AG08396 (cell line): ENCODE results near the gene UBR4.

Experiments
- DNase-seq: peaks from one replicate; pipeline ENCODE4 v3.0.0; 2012; ENCODE audit warnings: low spot score, mixed read lengths

The UBR4 gene

DNA sequence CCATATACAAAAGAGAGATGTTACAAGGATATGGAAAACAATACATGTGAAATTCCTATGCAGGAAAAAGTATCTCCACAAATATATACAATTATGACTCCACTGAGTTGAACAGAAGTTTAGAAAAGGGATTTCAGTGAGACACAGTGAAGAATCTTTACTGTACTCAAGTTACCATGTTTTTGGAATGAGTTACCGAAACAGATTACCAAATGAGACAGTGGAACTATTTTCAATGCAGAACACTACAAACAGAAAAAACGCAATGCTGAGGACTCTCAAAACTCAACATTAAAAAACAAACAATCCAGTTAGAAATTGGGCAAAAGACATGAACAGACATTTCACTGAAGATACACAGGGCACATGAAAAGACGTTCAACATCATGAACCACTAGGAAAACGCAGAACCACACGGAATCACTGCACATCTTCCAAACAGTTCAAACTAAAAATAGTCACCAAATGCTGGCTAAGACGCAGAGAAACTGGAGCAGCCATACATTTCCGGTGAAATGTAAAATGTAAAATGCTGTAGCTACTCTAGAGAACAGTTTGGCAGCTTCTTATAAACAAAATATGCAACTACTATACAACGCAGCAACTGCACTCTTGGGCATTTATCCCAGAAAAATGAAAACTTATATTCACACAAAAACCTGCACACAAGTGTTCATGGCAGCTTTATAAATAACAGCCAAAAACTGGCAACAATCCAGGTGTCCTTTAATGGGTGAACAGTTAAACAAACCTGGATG is 118.7 kb downstream of the UBR4 start:
- DNase-seq: no peak

- no peak for DNase-seq
Measured at GRCh38 chr1:19089524-19089923, 120.5 kb downstream of the UBR4 start.

- no peak for DNase-seq
Measured at GRCh38 chr1:19088717-19089442, 121.2 kb downstream of the UBR4 start.

GRCh38 chr1:19087737-19088594 is 122.1 kb downstream of the UBR4 start:
- DNase-seq: no peak

- DNase-seq: no peak
Measured at GRCh38 chr1:19087017-19087736, 122.9 kb downstream of the UBR4 start.

GRCh38 chr1:19086176-19086875 is 123.7 kb downstream of the UBR4 start:
- DNase-seq: no peak

GRCh38 chr1:19084206-19084738 is 125.8 kb downstream of the UBR4 start:
- no peak for DNase-seq

- DNase-seq: no peak
Measured at GRCh38 chr1:19083081-19083480, 127.0 kb downstream of the UBR4 start.

DNA sequence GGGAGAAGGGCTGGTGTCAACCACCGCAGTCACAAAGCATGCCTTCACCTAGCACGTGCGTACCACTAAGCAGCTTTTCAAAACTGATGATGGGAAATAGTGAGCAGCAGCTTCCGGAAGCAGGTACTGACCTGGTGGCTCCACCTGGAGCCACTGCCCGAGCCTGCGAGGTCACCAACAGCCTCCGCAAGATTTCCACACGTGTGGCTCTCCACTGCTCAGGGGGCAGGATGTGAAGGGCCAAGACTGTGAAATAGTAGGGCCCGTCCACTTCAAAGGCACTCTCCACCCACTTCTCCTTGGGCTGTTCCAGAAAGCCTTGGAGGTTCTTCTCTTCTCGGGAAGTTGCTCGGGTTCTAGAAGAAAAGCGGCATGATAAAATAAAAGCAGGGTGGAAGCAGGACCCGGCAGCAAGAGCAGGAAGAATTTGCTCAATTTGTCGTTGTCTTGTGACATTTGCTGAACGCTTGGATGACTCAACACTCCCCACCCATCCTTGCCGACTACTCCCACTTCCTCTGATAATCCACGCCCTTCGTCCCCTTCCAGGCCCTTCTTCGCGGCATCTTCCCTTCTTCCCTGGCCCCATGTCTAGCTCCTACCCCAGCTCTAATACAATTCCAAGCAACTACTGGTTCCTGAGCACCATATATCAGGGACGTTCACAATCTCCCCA is 128.7 kb downstream of the UBR4 start:
- DNase-seq: no peak

- no peak for DNase-seq
Measured at GRCh38 chr1:19080721-19081120, 129.3 kb downstream of the UBR4 start.

- DNase-seq: no peak
Measured at GRCh38 chr1:19079541-19080472, 130.3 kb downstream of the UBR4 start.

DNA sequence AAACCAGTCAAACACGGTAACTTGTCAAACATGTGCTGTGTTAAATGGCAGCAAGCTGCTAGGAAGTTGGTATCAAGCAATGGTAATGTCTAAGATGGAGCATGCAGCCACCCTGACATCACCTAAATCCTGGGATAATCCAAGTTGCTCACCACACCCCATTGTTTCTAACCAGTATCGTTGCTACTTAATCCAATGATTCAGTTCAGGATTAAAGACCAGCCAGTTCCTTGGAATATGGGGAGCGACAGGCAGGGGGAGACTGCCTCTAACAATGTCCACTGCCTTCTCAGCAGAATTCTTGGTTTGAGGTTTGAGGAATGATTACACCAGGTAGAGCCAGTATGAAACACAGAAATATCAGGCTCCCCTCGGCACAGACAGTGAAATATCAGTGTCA is 131.5 kb downstream of the UBR4 start:
- DNase-seq: no peak

- DNase-seq: no peak
Measured at GRCh38 chr1:19076841-19077616, 133.0 kb downstream of the UBR4 start.

- no peak for DNase-seq
Measured at GRCh38 chr1:19074902-19075721, 135.0 kb downstream of the UBR4 start.

GRCh38 chr1:19074361-19074901 is 135.6 kb downstream of the UBR4 start:
- DNase-seq: no peak

DNA sequence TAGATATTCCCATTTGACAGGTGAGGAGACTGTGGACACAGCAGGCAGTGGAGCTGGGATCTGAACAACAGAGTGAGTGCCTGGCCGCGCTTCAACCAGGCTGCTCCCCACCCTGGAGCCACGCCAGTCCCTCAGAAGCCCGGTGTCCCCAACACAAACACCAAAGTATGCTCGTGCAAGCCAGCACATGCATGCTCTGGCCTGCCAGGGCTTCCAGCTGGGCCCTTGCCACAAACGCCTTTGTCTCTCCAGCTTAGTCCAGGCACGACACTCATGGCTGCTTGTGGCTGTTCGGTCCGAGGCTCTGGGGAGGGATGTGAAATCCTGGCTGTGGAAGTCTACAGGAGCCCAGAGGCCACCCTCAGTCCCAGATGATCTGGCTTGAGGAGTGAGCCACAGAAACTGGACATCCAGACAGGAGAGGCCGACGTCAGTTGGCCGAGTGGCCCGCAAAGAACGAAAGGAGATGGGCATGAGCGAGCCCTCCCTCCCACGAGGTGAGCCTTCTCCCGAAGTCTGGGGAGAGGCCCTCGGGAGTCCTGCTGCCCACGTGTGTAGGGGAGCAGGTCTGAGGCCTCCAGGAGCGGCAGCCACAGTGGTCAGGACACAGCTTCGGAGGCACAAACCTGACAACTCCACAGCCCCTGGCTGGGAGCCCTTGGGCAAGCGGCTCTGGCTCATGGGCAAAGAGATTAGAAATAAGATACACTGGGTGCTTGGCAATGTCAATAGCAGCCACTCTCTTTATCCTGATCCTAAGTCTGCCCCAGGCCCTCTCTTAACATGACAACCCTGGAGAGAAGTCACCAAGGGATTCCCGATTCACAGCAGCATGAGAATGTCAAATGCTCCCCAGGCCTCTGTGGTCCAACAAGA is 136.5 kb downstream of the UBR4 start:
- DNase-seq: no peak
